ENCODE data around the gene BMP8A. TPM values are rescaled to one million over a fixed set of nuclear protein-coding genes. Genes with fewer than 3 reads are reported as not detected.

The BMP8A gene
- total and polyA plus RNA-seq, 2 of the 8 experiments (the other 6 are each of a cell fraction or from before 2014, with no cell fraction given) = 0.38 to 0.43 TPM

DNA sequence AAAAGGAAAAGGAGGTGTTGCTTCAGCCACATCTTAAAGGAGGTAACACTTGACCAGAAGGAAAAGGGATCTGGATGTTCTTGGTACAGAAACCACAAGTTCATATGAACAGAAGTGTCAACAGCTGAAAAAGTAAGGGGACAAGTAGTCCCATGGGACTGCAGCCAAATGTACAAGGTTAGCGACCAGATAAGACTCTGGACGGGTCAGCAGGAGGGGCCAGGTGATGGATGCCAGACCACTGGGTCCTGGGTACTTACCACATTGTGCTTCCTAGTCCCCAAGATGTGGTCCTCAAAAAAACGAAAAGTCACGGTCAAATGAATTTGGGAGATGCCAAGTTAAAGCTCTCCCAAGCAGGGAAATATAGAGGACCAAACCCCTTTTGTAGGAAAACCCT is 16.6 kb upstream of the BMP8A start:
- Histone ChIP-seq H3K56ac (replicated peaks; ENCODE audit: insufficient read length, low read depth, low read length) (no peak overlapping the region), H4K20me1 (replicated peaks in 1 of 2; ENCODE audit: control insufficient read depth in 1 of 2, insufficient read depth in 2 of 2, low read length in 2 of 2) (peaks cover 0 to 2% of the 10 kb centered on the region in 2 experiments), H2BK15ac (ENCODE audit: low read length) (no peak overlapping the region), H3K18ac (ENCODE audit: extremely low read depth, low read length) (no peak overlapping the region), H4K5ac (ENCODE audit: insufficient read length, low read depth, low read length) (no peak overlapping the region), H3K4me2 (ENCODE audit: insufficient read depth in 1 of 2, low read depth in 2 of 2, low read length in 2 of 2) (no peak overlapping the region), H3K23ac (ENCODE audit: insufficient read length) (no peak overlapping the region), H3K4me3 (ENCODE audit: extremely low read depth in 1 of 4, insufficient read depth in 2 of 4, low read depth in 3 of 4, low read length in 4 of 4) (no peak overlapping the region), H2AFZ (ENCODE audit: low read length) (no peak overlapping the region), H3K23me2 (ENCODE audit: low read depth, low read length) (no peaks in the 10 kb centered on the region), H2BK5ac (ENCODE audit: low read depth, low read length) (no peak overlapping the region), H2AK5ac (ENCODE audit: low read depth, low read length) (no peak overlapping the region), H4K8ac (ENCODE audit: extremely low read depth, insufficient read depth, low read length) (no peak overlapping the region), H3K79me2 (ENCODE audit: control insufficient read depth in 1 of 2, insufficient read depth in 2 of 2, low read length in 2 of 2) (no peaks in the 10 kb centered on the region), H3K36me3 (ENCODE audit: control insufficient read depth in 2 of 4, insufficient read depth in 4 of 4, low read length in 3 of 4) (peaks cover 2 to 28% (median 18%) of the 10 kb centered on the region in 4 experiments; a peak in 7 of 8 replicates), H3K27ac (ENCODE audit: low read depth, low read length) (no peak overlapping the region), H3K4ac (replicated peaks; ENCODE audit: insufficient read length, low read depth, low read length) (no peak overlapping the region), H3K9me3 (ENCODE audit: insufficient read depth in 2 of 2, low read depth in 1 of 2, low read length in 1 of 2) (no peaks in the 10 kb centered on the region), H2BK12ac (ENCODE audit: low read depth, low read length) (no peak overlapping the region), H2BK20ac (ENCODE audit: low read length) (no peak overlapping the region), H3K27me3 (replicated peaks in 1 of 4; ENCODE audit: control insufficient read depth in 3 of 4, extremely low read depth in 1 of 4, insufficient read depth in 3 of 4, low read length in 3 of 4) (no peaks in the 10 kb centered on the region), H3K4me1 (replicated peaks in 1 of 4; ENCODE audit: control insufficient read depth in 3 of 4, insufficient read depth in 4 of 4, low read length in 3 of 4) (no peaks in the 10 kb centered on the region), H3K79me1 (ENCODE audit: low read depth, low read length) (no peaks in the 10 kb centered on the region), H2BK120ac (replicated peaks; ENCODE audit: low read depth, low read length) (no peak overlapping the region), H3K9ac (replicated peaks in 1 of 4; ENCODE audit: extremely low read depth in 1 of 4, low read depth in 3 of 4, low read length in 3 of 4) (no peak overlapping the region), H4K91ac (replicated peaks; ENCODE audit: insufficient read length, low read length) (no peak overlapping the region), H3K14ac (ENCODE audit: insufficient read length) (no peak overlapping the region)
- ChIA-PET CTCF (ENCODE audit: partially characterized antibody) (interaction anchor here (1.3 to 12.0 kb wide), 2 partner anchors 32 to 65 kb away, joined by 4 to 68 read pairs; no protein-coding TSS in a partner anchor), POLR2A (ENCODE audit: partially characterized antibody) (interaction anchor here (0.6 to 1.3 kb wide), 3 partner anchors 15 to 210 kb away, joined by 3 to 4 read pairs (median 4); no protein-coding TSS in a partner anchor)
- DNase-seq (ENCODE audit: low read depth in 1 of 2, low spot score in 2 of 2) (no peak), FAIRE-seq (no peak)
- WGBS, 2 experiments (ENCODE audit: extremely low coverage in 1 of 2, insufficient coverage in 1 of 2, insufficient read length in 1 of 2, insufficient replicate concordance in 2 of 2, low coverage in 1 of 2, low lambda C conversion rate in 2 of 2, missing lambda C conversion rate in 1 of 2) = 92% methylated on average over 4 of the region's 4 CpGs; no CpG with 5 or more reads in 1 of the 2 experiments

Measured in H1 (cell line).